HTERT RPE-1 (cell line): ENCODE data around the gene SELENON.

Experiments used
- in situ Hi-C: fragments of 300-500 bp; cut with MboI; formaldehyde crosslinking; loops from 4 replicates; pipeline ENCODE4 v1.14.3; 2020; ENCODE audit warnings: low sequenced_read_pairs

SELENON gene

DNA sequence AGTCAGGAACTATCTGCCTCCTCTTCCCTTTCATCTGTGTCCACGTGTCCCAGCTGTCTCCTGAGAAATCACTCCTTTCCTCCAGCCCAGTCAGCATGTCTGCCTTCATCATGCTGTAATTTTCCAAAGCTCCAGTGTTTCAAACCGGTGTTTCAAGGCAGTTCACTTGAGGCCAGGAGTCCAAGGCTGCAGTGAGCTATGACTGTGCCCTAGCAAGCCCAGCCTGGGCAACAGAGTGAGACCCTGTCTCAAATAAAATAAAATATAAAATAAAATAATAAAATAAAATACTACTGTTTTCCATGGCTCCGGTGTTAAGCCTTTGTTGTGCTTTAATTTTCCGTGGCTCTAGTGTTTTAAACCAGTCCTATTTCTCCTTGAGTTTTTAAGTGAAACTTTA is 7.9 kb upstream of the SELENON start:
- in situ Hi-C loops, result no loop called here

DNA sequence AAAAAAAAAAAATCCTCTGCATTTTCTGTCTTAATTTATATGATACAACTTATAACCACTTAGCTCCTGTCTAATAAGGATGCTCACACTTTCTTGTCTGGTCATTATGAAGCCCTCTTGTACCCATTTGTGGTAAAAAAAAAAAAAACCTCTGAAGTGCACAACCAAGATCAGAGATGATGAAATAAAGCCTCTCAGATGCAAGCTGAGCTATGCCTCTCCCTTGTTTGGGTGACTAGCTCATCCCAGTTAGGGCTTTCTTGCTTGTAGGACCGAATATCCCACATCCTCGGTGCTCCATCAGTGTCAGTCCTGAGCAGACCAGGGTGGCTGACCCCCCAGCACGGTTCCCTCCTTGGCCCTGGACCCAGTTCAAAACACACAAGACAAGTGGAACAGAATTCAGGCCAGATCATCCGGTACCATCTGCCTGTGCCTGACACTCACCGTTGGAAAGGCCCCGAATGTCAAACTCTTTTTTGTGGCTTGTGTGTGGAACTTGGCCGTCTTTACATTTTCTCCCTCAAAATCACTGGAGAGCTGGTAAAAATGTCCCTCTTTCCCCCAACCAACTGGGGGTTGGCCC is 6.3 kb upstream of the SELENON start:
- in situ Hi-C loops, result no loop called here

GRCh38 chr1:25794325-25794724 is 5.7 kb upstream of the SELENON start:
- in situ Hi-C loops, result no loop called here

GRCh38 chr1:25795211-25795610 is 4.8 kb upstream of the SELENON start:
- in situ Hi-C loops, result no loop called here

GRCh38 chr1:25795946-25796810 is 3.8 kb upstream of the SELENON start:
- in situ Hi-C loops, result no loop called here

DNA sequence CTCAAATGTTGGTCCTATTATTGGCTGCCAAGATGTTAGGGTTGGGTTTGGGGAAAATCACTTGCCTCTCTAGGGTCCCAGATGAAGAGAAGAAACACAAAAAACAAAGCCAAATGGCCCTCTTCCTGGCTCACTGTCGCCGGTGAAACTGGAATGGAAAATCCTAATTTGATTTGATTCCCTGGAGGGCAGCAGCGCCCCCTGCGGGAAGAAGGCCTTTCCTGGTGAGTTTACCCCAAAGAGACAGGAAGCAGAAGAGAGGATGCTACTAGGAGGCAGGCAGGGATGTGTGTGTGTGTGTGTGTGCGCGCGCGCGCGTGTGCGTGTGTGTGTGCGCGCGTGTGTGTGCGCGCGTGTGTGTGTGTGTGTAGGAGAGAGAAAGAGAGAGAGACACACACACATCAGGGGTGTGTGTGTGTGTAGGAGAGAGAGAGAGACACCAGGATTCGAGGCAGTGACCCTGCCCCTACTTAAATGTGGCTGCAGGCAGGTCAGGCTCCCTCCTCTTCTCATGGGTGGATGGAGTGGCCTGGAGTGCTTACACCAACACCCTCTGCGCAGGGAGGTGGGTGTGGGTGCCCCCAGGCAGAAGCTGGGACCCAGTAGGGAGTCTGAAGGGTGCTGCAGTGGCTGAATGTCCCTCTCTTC is 3.1 kb upstream of the SELENON start:
- in situ Hi-C loops, result no loop called here

DNA sequence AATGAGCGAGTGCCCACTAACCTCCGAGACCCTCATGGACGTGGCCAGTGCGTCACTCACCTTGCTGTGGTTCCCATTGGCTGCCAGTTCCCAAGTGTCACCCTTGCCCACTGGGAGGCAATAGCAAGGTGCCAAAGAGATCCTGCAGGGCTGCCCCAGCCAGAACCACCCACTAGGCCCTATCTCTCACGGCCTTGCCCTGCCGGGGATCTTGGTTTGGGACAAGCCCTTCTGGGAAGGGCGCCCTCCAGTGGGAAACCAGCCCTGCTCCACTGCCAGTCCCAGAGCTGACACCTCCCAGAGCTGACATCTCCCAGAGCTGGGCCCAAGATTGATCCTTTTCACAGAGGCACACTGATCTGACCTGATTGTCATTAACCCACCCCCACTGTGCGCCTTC is 2.1 kb upstream of the SELENON start:
- in situ Hi-C loops, result no loop called here

DNA sequence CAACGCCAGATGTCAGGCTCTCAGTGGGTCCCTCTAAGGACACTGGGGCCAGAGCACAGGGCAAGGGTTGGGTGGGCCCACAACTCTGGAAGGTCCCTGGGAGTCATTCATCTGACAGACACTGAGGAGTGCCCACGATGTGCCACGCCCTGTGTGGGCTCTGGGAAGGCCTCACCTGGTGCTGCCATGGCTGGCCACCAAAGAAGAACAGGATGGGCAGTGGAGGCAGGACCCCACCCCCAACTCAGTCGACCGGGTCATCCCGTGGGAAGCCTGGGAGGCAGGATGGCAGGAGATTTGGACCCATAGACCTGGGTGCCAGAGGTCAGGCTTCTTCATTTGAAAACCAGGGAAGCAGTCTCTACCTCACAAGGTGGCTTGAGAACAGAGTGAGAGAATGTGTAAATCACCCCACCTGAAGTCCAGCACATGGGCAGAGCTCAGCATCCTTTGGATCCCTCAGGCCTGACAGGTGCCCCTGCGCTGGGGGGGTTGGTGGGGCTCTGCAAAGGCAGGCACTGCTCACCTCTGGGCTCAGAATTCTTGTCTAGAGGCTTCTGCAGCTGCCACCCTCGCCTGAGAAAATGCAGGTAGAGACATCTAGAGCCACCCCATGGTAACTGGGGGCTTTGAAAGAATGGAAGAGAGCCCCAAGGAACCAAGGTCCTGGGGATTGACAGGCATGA is 1.2 kb upstream of the SELENON start:
- in situ Hi-C loops, result no loop called here

DNA sequence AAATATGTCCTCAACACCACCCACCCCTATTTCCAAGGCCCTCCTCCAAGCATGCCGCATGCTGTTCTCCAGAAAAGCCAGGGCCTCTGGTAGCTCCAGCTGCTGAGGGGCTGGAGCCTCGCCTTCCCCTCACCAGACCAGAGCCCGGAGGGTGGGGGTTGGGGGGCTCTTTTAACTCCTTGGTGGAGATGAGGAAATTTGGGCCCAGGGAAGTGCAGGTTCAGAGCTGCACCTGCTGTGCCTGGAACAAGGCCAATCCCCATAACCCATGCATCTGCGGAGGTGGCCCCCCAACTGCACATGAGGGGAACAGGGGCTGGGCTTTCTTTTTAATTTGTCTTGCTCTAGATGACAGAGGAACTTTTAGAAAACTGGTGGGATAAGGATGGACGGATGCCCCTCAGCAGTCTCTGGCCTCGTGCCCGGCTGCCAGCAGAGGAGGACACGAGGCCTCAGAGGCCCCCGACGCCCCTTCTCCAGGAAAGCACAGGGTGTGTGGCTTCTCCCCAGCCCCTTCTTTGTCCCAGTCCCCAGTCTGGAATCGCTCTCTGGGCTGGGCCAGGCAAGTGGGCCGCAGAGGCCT is 550 bp upstream of the SELENON start:
- in situ Hi-C loops, result no loop called here

- in situ Hi-C loops, result no loop called here
Measured at GRCh38 chr1:25800703-25801377, 847 bp downstream of the SELENON start.

DNA sequence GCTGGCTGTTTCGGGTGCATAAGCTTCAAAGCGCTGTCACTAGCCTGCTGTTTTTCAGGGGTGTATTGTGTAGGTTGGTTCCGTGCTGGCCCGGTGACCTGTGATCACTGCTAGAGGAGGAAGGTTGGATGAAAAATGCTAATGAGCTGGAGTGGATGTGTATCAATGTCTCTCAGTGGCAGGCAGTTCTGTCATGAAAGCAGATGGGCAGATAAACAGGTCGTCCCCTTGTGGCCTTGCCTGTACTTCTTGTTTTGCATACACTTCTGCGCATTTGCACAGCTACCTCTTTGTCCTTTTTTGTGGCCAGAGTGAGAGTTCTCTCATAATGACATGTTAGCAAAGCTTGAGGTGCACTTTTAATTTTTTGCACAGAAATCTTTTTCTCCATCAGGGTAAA is 2.9 kb downstream of the SELENON start:
- in situ Hi-C loops, result no loop called here

DNA sequence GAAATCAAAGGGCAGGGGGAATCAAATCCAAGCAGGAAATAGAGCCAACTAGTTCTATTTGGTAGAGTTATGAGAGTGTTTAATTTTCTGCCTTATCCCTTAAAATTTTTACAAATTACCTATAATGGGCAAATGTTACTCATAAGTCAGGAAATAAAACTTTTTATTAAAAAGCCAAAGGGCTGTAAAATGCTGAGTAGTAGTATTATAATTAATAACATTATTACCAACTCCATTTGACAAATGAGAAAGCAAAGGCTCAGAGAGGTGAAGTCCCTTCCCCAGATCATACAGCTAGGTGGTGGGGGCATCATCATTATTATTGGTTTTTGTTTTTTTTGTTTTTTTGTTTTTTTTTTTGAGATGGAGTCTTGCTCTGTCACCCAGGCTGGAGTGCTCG is 3.4 kb downstream of the SELENON start:
- in situ Hi-C loops, result no loop called here

DNA sequence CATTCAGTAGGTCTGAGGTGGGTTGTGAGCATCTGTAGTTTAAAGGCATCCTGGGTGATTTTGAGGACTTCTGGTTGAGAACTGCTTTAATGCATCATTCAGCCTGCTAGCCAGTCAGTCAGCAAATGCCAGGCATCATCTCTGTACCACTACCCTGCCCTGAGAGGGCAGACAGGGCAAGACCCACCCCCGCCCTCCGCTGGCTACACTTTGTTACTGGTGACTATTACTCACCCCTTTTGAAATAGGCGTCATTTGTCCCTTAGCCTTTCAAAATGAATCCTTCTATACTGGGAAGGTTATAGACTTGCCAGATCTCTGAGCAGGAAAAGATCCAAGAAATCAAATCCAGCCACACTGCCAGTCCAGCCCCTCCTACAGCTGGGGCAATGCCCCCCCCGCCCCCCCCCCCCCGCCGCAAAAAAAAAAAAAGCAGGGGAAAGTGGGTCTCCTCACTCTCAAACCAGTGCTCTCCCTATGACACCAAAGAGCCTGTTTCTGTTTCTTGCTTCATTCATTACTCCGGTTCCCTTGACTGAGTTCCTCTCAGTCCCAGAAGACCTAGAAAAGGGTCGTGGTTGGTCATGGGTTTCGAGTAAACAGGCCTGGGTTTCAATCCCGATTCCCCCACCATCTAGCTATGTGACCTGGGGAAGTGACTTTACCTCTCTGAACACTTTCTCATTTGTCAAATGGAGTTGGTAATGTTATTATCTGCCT is 4.4 kb downstream of the SELENON start:
- in situ Hi-C loops, result no loop called here

DNA sequence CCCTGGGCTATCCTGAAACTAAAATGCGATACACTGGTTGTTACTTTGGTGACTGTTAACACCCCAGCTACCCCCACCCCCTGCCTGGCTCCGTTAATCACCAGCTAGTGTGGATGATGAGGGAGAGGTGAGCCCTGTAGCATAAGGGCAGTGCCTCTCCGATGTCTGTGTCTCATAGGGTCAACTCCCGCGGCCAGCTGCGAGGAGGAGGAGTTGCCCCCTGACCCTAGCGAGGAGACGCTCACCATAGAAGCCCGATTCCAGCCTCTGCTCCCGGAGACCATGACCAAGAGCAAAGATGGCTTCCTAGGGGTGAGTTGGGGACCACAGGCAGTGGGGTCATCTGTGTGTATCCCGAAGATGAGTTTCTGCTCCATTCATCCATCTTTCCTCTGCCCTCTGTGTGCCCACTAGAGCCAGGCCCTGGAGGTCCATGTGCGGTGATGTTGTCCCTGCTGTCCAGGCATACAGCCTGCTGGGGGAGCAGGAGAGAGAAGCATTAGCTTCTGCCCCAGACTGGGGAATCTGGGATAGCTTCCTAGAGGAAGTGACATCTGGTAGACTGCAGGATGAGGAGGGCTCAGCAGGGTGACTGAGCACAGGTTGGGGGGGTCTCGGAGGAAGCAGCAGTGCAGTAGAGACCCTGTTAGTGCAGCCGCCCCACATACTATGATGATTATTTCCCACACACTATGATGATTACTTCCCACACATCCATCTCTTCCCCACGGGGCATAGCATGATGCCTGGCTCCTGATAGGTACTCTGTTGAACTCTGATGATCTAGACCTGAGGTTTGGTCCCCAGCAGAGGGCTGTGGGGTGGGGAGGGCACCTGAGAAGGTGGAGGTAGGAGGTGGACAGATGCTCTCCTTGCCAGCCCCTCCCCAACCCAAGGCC is 5.2 kb downstream of the SELENON start:
- in situ Hi-C loops, result no loop called here

DNA sequence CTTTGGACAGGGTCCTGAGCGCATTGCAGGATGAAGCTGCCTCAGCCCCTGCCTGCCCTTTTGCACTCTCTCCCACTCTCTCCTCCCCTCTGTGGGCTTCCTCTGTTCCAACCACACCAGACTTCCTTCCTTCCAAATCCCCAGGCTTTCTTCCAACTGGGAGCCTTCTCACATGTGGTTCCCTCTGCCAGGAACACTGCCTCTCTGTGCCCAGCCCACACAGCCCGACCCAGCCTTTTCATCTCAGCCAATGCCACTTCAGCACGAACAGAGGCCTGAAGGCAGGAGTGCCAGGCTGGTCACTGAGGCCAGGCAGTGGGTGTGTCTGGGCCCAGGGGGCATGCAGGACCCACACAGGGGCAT is 5.9 kb downstream of the SELENON start:
- in situ Hi-C loops, result no loop called here

GRCh38 chr1:25806418-25806817 is 6.4 kb downstream of the SELENON start:
- in situ Hi-C loops, result no loop called here

DNA sequence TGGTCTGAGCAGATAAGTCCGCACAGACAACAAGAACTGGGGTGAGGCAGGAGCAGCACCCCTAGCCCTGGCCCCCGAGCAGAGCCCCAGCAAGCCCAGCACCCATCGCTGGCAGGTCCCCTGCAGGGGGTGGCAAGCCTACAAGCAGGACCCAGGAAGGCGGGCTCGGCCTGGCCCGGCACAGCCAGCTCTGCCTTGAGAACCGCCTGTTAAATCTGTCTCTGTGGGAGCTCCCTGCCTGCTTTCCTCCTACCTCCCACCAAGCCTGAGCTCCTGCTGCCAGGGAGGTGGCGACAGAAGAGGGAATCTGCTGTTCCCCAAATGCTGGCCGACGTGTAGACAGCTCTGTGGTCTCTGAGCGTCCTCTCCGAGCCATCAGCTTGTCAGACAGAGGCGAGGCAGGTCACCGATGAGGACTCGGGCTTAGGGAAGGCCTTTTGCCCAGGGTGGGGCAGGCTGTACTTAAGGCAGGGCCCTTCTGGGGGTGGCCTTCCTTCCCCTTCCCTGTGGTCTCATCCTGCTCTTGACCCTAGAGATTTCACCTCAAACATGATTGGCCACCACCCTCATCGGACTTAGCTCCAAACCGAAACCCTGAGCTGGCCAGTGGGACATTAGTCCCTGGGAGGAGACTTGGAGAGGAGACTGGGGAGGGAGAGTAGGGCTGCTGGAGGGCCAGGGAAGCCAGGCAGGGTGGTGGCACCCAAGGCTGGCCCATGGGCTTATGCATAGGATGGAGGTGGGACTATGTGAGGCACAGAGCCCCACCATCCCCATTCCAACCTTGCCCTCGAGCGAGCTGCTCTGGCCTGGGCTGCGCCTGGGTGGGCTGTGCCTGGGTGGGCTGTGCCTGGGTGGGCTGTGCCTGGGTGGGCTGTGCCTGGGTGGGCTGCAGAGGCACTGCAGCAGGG is 7.7 kb downstream of the SELENON start:
- in situ Hi-C loops, result no loop called here
